NB4 (cell line): ENCODE data around the gene F7.
"Not testable (repeated sequence)": the region's sequence is repeated elsewhere in the genome, so short reads cannot be mapped to it uniquely, and the experiment has no call there.

ENCODE experiments used
- DNase-seq: peaks from one replicate; pipeline ENCODE4 v3.0.0; 2010; ENCODE audit warnings: low read depth
- H3K4me3 ChIP-seq: one replicate; pipeline ENCODE4 v1.5.1; 2011; ENCODE audit warnings: mild to moderate bottlenecking, low read depth, low read length, moderate library complexity
- MYC ChIP-seq: IDR thresholded peaks from 2 replicates; pipeline ENCODE4 v1.6.1; 2011; ENCODE audit warnings: low read depth, low read length
- POLR2A ChIP-seq: IDR thresholded peaks from 2 replicates; pipeline ENCODE4 v1.6.1; 2011; ENCODE audit warnings: mild to moderate bottlenecking; ENCODE audit not compliant: insufficient read length; ENCODE audit errors: extremely low read depth
- TF ChIP-seq, protein P1 (sequence below): IDR thresholded peaks from one replicate; pipeline ENCODE4 v1.5.1; 2012; ENCODE audit warnings: low read depth, low read length
- TF ChIP-seq, protein P2 (sequence below): IDR thresholded peaks from 2 replicates; pipeline ENCODE4 v1.6.1; 2011; ENCODE audit warnings: low read depth, low read length

The F7 gene

GRCh38 chr13:113099142-113099541, 6.4 kb upstream of the F7 start:
- TF ChIP-seq MYC (no peak), POLR2A (no peak)
- TF ChIP-seq, protein P1, sequence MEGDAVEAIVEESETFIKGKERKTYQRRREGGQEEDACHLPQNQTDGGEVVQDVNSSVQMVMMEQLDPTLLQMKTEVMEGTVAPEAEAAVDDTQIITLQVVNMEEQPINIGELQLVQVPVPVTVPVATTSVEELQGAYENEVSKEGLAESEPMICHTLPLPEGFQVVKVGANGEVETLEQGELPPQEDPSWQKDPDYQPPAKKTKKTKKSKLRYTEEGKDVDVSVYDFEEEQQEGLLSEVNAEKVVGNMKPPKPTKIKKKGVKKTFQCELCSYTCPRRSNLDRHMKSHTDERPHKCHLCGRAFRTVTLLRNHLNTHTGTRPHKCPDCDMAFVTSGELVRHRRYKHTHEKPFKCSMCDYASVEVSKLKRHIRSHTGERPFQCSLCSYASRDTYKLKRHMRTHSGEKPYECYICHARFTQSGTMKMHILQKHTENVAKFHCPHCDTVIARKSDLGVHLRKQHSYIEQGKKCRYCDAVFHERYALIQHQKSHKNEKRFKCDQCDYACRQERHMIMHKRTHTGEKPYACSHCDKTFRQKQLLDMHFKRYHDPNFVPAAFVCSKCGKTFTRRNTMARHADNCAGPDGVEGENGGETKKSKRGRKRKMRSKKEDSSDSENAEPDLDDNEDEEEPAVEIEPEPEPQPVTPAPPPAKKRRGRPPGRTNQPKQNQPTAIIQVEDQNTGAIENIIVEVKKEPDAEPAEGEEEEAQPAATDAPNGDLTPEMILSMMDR: no peak
- TF ChIP-seq, protein P2, sequence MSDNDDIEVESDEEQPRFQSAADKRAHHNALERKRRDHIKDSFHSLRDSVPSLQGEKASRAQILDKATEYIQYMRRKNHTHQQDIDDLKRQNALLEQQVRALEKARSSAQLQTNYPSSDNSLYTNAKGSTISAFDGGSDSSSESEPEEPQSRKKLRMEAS: no peak
- H3K4me3 ChIP-seq: no peak overlapping the region
- no peak for DNase-seq

- not testable (repeated sequence) for DNase-seq, H3K4me3 ChIP-seq
Observed at GRCh38 chr13:113102302-113102701, 3.3 kb upstream of the F7 start.

DNA sequence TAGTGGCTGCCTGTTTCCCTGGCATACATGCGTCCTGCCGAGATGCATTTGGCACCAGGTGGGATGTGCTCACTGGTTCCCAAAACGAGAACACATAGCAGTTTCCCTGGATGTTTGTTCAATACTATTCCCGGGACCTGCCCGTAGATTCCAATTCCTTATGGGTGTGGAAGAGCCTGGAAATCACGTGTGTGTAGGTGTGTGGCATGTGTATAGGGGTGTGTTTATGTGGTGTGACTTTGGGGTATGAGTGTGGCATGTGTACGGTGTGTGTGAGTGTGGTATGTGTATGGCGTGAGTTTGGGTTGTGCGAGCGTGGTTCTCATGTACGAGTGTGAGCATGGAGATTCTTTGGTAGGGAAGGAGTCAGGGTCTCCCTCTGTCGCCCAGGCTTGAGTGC, 2.9 kb upstream of the F7 start:
- DNase-seq: no peak
- H3K4me3 ChIP-seq: no peak overlapping the region
- TF ChIP-seq, protein P2: no peak
- TF ChIP-seq POLR2A: no peak

DNA sequence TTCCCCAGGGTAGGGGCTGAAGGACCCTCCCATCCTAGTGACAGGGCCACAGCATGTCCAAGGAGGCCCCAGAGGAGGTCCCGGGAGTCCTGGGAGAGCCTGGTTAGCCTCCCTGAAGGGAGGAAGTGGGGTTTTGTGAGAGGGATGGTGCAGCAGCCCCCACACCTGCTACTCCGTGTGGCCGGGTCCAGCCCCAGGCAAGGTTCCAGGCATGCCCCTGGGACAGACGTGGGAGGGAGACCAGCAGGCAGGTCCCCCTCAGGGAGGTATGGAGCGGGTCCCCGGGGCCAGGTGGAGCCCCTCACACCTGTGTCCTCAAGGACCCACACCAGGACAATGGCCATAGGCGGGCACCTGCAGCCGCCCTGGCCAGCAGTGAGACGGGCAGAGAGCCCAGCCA, 1.9 kb upstream of the F7 start:
- TF ChIP-seq, protein P2: no peak
- TF ChIP-seq MYC: no peak
- no peak for TF ChIP-seq POLR2A
- TF ChIP-seq, protein P1: no peak
- no peak for DNase-seq
- no peak overlapping the region for H3K4me3 ChIP-seq

GRCh38 chr13:113105921-113106452, 396 bp downstream of the F7 start:
- TF ChIP-seq, protein P2: no peak
- no peak for TF ChIP-seq MYC
- TF ChIP-seq, protein P1: no peak
- TF ChIP-seq POLR2A: no peak
- no peak for DNase-seq
- H3K4me3 ChIP-seq: no peak overlapping the region

- no peak for DNase-seq
- TF ChIP-seq, protein P2: no peak
- no peak for TF ChIP-seq MYC
- no peak for TF ChIP-seq POLR2A
- TF ChIP-seq, protein P1: no peak
Observed at GRCh38 chr13:113106711-113107351, 1.2 kb downstream of the F7 start.

GRCh38 chr13:113108521-113108920, 2.9 kb downstream of the F7 start:
- DNase-seq, H3K4me3 ChIP-seq: not testable (repeated sequence)

More at GRCh38 chr13:113106711-113107351, 1.2 kb downstream of the F7 start:
- H3K4me3 ChIP-seq: no peak overlapping the region
